ENCODE measurements around the gene NKX6-1.

The NKX6-1 gene

GRCh38 chr4:84481860-84482245, 17.2 kb downstream of the NKX6-1 start:
- H3K27me3 ChIP-seq (replicated peaks; ENCODE audit: control insufficient read depth, insufficient read depth, low read length), result no peaks in the 10 kb centered on the region; the same call in 1 of the 2 replicates
- DNase-seq (ENCODE audit: extremely low read depth, insufficient read length), result no peak
- no peak for TF ChIP-seq CTCF (IDR thresholded peaks at IDR 0.05; ENCODE audit: insufficient read depth, low read length, poor library complexity, severe bottlenecking)
- H3K36me3 ChIP-seq (ENCODE audit: control insufficient read depth, insufficient read depth, low read length), result no peaks in the 10 kb centered on the region
- no peak overlapping the region for H3K4me3 ChIP-seq (replicated peaks; ENCODE audit: low read depth, low read length)

- TF ChIP-seq CTCF (IDR thresholded peaks at IDR 0.05; ENCODE audit: insufficient read depth, low read length, poor library complexity, severe bottlenecking), result no peak
- Histone ChIP-seq H3K4me3 (replicated peaks; ENCODE audit: low read depth, low read length) (no peak overlapping the region), H3K27me3 (replicated peaks; ENCODE audit: control insufficient read depth, insufficient read depth, low read length) (no peaks in the 10 kb centered on the region; the same call in 1 of the 2 replicates), H3K36me3 (ENCODE audit: control insufficient read depth, insufficient read depth, low read length) (no peaks in the 10 kb centered on the region)
- DNase-seq (ENCODE audit: extremely low read depth, insufficient read length), result no peak
Observed at GRCh38 chr4:84481077-84481859, 17.8 kb downstream of the NKX6-1 start.

GRCh38 chr4:84480082-84480481, 19.0 kb downstream of the NKX6-1 start:
- no peaks in the 10 kb centered on the region for H3K36me3 ChIP-seq (ENCODE audit: control insufficient read depth, insufficient read depth, low read length)
- no peaks in the 10 kb centered on the region; the same call in 1 of the 2 replicates for H3K27me3 ChIP-seq (replicated peaks; ENCODE audit: control insufficient read depth, insufficient read depth, low read length)
- no peak overlapping the region for H3K4me3 ChIP-seq (replicated peaks; ENCODE audit: low read depth, low read length)
- DNase-seq (ENCODE audit: extremely low read depth, insufficient read length), result no peak
- no peak for TF ChIP-seq CTCF (IDR thresholded peaks at IDR 0.05; ENCODE audit: insufficient read depth, low read length, poor library complexity, severe bottlenecking)

GRCh38 chr4:84479663-84480062, 19.4 kb downstream of the NKX6-1 start:
- Histone ChIP-seq H3K4me3 (replicated peaks; ENCODE audit: low read depth, low read length) (no peak overlapping the region), H3K27me3 (replicated peaks; ENCODE audit: control insufficient read depth, insufficient read depth, low read length) (no peaks in the 10 kb centered on the region; the same call in 1 of the 2 replicates), H3K36me3 (ENCODE audit: control insufficient read depth, insufficient read depth, low read length) (no peaks in the 10 kb centered on the region)
- TF ChIP-seq CTCF (IDR thresholded peaks at IDR 0.05; ENCODE audit: insufficient read depth, low read length, poor library complexity, severe bottlenecking), result no peak
- no peak for DNase-seq (ENCODE audit: extremely low read depth, insufficient read length)

GRCh38 chr4:84477738-84478137, 21.4 kb downstream of the NKX6-1 start:
- DNase-seq (ENCODE audit: extremely low read depth, insufficient read length), result no peak
- Histone ChIP-seq H3K27me3 (replicated peaks; ENCODE audit: control insufficient read depth, insufficient read depth, low read length) (no peaks in the 10 kb centered on the region; the same call in 1 of the 2 replicates), H3K4me3 (replicated peaks; ENCODE audit: low read depth, low read length) (no peak overlapping the region), H3K36me3 (ENCODE audit: control insufficient read depth, insufficient read depth, low read length) (no peaks in the 10 kb centered on the region)
- no peak for TF ChIP-seq CTCF (IDR thresholded peaks at IDR 0.05; ENCODE audit: insufficient read depth, low read length, poor library complexity, severe bottlenecking)
